Mesendoderm (in vitro differentiated cells): ENCODE data around the gene LIF.
A peak's percentile ranks its signal among the peaks of the same experiment; 100 is the strongest.

ENCODE experiments used
- DNase-seq: peaks from one replicate; pipeline ENCODE4 v3.0.0; 2013
- H2AK5ac ChIP-seq: 2 replicates; pipeline ENCODE4 v1.6.1; 2013; ENCODE audit warnings: low read length, inconsistent platforms
- H2BK120ac ChIP-seq: 2 replicates; pipeline ENCODE4 v1.6.1; 2013; ENCODE audit warnings: low read depth, mild to moderate bottlenecking, low read length, moderate library complexity, mixed read lengths
- H2BK15ac ChIP-seq: replicated peaks from 2 replicates; pipeline ENCODE4 v1.6.1; 2013; ENCODE audit warnings: low read depth, mild to moderate bottlenecking, moderate library complexity
- H2BK5ac ChIP-seq: 2 replicates; pipeline ENCODE4 v1.6.1; 2013; ENCODE audit warnings: low read length, inconsistent platforms
- H3K18ac ChIP-seq: 2 replicates; pipeline ENCODE4 v1.6.1; 2013; ENCODE audit warnings: mild to moderate bottlenecking, low read length, mixed read lengths
- H3K23ac ChIP-seq: one replicate; pipeline ENCODE4 v1.6.1; 2013; ENCODE audit warnings: low read length
- H3K27ac ChIP-seq: 2 replicates; pipeline ENCODE4 v1.5.1; 2013; ENCODE audit warnings: low read depth, mild to moderate bottlenecking, inconsistent platforms, low read length, moderate library complexity
- H3K27me3 ChIP-seq: 2 replicates; pipeline ENCODE4 v1.6.1; 2013; ENCODE audit warnings: low read length, control low read depth, mild to moderate bottlenecking, inconsistent platforms; ENCODE audit not compliant: insufficient read depth, poor library complexity
- H3K36me3 ChIP-seq: 2 replicates; pipeline ENCODE4 v1.6.1; 2013; ENCODE audit warnings: low read length, inconsistent platforms; ENCODE audit not compliant: control insufficient read depth, insufficient read depth
- H3K4ac ChIP-seq: one replicate; pipeline ENCODE4 v1.6.1; 2013; ENCODE audit warnings: low read depth, mild to moderate bottlenecking, low read length, moderate library complexity
- H3K4me1 ChIP-seq: 2 replicates; pipeline ENCODE4 v1.6.1; 2013; ENCODE audit warnings: low read depth, low read length, inconsistent platforms; ENCODE audit not compliant: control insufficient read depth
- H3K4me2 ChIP-seq: 2 replicates; pipeline ENCODE4 v1.6.1; 2013; ENCODE audit warnings: low read length
- H3K4me3 ChIP-seq: 2 replicates; pipeline ENCODE4 v1.5.1; 2013; ENCODE audit warnings: mild to moderate bottlenecking, low read length
- H3K56ac ChIP-seq: one replicate; pipeline ENCODE4 v1.6.1; 2013; ENCODE audit warnings: low read length
- H3K79me1 ChIP-seq: 2 replicates; pipeline ENCODE4 v1.6.1; 2013; ENCODE audit warnings: low read length, inconsistent platforms
- H3K79me2 ChIP-seq: 2 replicates; pipeline ENCODE4 v1.6.1; 2013; ENCODE audit warnings: mild to moderate bottlenecking, low read length; ENCODE audit not compliant: control insufficient read depth, insufficient read depth
- H3K9ac ChIP-seq: 2 replicates; pipeline ENCODE4 v1.6.1; 2013; ENCODE audit warnings: low read length, inconsistent platforms
- H4K5ac ChIP-seq: one replicate; pipeline ENCODE4 v1.6.1; 2013; ENCODE audit warnings: low read length
- H4K8ac ChIP-seq: one replicate; pipeline ENCODE4 v1.6.1; 2013; ENCODE audit warnings: low read depth, mild to moderate bottlenecking, control low read depth, low read length, moderate library complexity
- WGBS: extraction: QIAGEN DNeasy Blood & Tissue Kit; methylation state at CpG from one replicate; pipeline ENCODE4 v1.1.7; 2013; ENCODE audit warnings: low lambda C conversion rate, missing lambda C conversion rate; ENCODE audit not compliant: insufficient coverage; ENCODE audit errors: extremely low coverage; 5-methylcytosine and 5-hydroxymethylcytosine counted together

LIF gene

GRCh38 chr22:30226192-30226832 lies 20.2 kb downstream of the LIF start:
- Histone ChIP-seq H3K79me2 (no peaks in the 10 kb centered on the region), H3K4me2 (no peak overlapping the region), H3K23ac (no peak overlapping the region), H2BK120ac (no peak overlapping the region), H3K4me3 (no peak overlapping the region), H3K36me3 (no peaks in the 10 kb centered on the region), H2BK15ac (no peak overlapping the region), H3K56ac (no peak overlapping the region), H3K18ac (no peak overlapping the region), H4K8ac (no peak overlapping the region), H3K79me1 (no peaks in the 10 kb centered on the region), H4K5ac (no peak overlapping the region), H3K27me3 (no peaks in the 10 kb centered on the region), H2BK5ac (no peak overlapping the region), H3K9ac (no peak overlapping the region), H3K27ac (no peak overlapping the region), H2AK5ac (no peak overlapping the region), H3K4me1 (peaks cover 2% of the 10 kb centered on the region), H3K4ac (no peak overlapping the region)
- WGBS, result no CpG with 5 or more reads among the region's 11 CpGs
- DNase-seq, result no peak

- DNase-seq, result no peak
- Histone ChIP-seq H3K79me1 (no peaks in the 10 kb centered on the region), H3K36me3 (no peaks in the 10 kb centered on the region), H3K56ac (no peak overlapping the region), H2AK5ac (no peak overlapping the region), H3K4me2 (no peak overlapping the region), H3K79me2 (no peaks in the 10 kb centered on the region), H4K8ac (no peak overlapping the region), H3K4me1 (peaks cover 2% of the 10 kb centered on the region), H3K4me3 (no peak overlapping the region), H2BK5ac (no peak overlapping the region), H2BK120ac (no peak overlapping the region), H3K4ac (no peak overlapping the region), H3K27me3 (no peaks in the 10 kb centered on the region), H3K9ac (no peak overlapping the region), H3K18ac (no peak overlapping the region), H2BK15ac (no peak overlapping the region), H3K27ac (no peak overlapping the region), H3K23ac (no peak overlapping the region), H4K5ac (no peak overlapping the region)
- no CpG with 5 or more reads among the region's 7 CpGs for WGBS
These were observed 21.2 kb downstream of the LIF start for GRCh38 chr22:30225220-30225927.

GRCh38 chr22:30224161-30224857 lies 22.2 kb downstream of the LIF start:
- H2AK5ac ChIP-seq, result no peak overlapping the region
- no peak overlapping the region for H2BK5ac ChIP-seq
- no peak overlapping the region for H3K56ac ChIP-seq
- H3K79me2 ChIP-seq, result no peaks in the 10 kb centered on the region
- peaks cover 2% of the 10 kb centered on the region for H3K4me1 ChIP-seq
- no peaks in the 10 kb centered on the region for H3K79me1 ChIP-seq
- no peaks in the 10 kb centered on the region for H3K27me3 ChIP-seq
- H4K5ac ChIP-seq, result no peak overlapping the region
- no peak overlapping the region for H3K27ac ChIP-seq
- no peak overlapping the region for H3K4me2 ChIP-seq
- DNase-seq, result peak; percentile 88
- H2BK15ac ChIP-seq, result no peak overlapping the region
- H3K4me3 ChIP-seq, result no peak overlapping the region
- no peak overlapping the region for H3K9ac ChIP-seq
- no peak overlapping the region for H4K8ac ChIP-seq
- no peak overlapping the region for H3K23ac ChIP-seq
- WGBS, result no CpG with 5 or more reads among the region's 11 CpGs
- H3K36me3 ChIP-seq, result no peaks in the 10 kb centered on the region
- H3K4ac ChIP-seq, result no peak overlapping the region
- no peak overlapping the region for H3K18ac ChIP-seq
- H2BK120ac ChIP-seq, result no peak overlapping the region

GRCh38 chr22:30223303-30223702 lies 23.3 kb downstream of the LIF start:
- H2BK15ac ChIP-seq, result no peak overlapping the region
- H3K56ac ChIP-seq, result no peak overlapping the region
- no peak overlapping the region for H3K18ac ChIP-seq
- H4K8ac ChIP-seq, result no peak overlapping the region
- H3K79me2 ChIP-seq, result no peaks in the 10 kb centered on the region
- H3K27me3 ChIP-seq, result no peaks in the 10 kb centered on the region
- H3K4ac ChIP-seq, result no peak overlapping the region
- H2AK5ac ChIP-seq, result no peak overlapping the region
- no peak overlapping the region for H3K4me2 ChIP-seq
- H3K36me3 ChIP-seq, result no peaks in the 10 kb centered on the region
- H3K23ac ChIP-seq, result no peak overlapping the region
- H2BK120ac ChIP-seq, result no peak overlapping the region
- H2BK5ac ChIP-seq, result no peak overlapping the region
- no peak overlapping the region for H3K9ac ChIP-seq
- H3K27ac ChIP-seq, result no peak overlapping the region
- H4K5ac ChIP-seq, result no peak overlapping the region
- no peak overlapping the region for H3K4me3 ChIP-seq
- DNase-seq, result no peak
- no peaks in the 10 kb centered on the region for H3K79me1 ChIP-seq
- WGBS, result no CpG with 5 or more reads among the region's 15 CpGs
- H3K4me1 ChIP-seq, result no peaks in the 10 kb centered on the region

GRCh38 chr22:30222321-30222720 lies 24.2 kb downstream of the LIF start:
- Histone ChIP-seq H3K4me2 (no peak overlapping the region), H3K79me2 (no peaks in the 10 kb centered on the region), H3K18ac (no peak overlapping the region), H3K4me3 (no peak overlapping the region), H3K4ac (no peak overlapping the region), H3K9ac (no peak overlapping the region), H3K4me1 (no peaks in the 10 kb centered on the region), H3K79me1 (no peaks in the 10 kb centered on the region), H2BK15ac (no peak overlapping the region), H4K5ac (no peak overlapping the region), H3K36me3 (no peaks in the 10 kb centered on the region), H3K23ac (no peak overlapping the region), H2BK5ac (no peak overlapping the region), H3K27ac (no peak overlapping the region), H3K56ac (no peak overlapping the region), H3K27me3 (no peaks in the 10 kb centered on the region), H4K8ac (no peak overlapping the region), H2BK120ac (no peak overlapping the region), H2AK5ac (no peak overlapping the region)
- WGBS, result no CpG with 5 or more reads among the region's 4 CpGs
- no peak for DNase-seq
